Breast epithelium (tissue), 4 donors: ENCODE measurements around the gene PRR33. TPM values are rescaled to one million over a fixed set of nuclear protein-coding genes. Genes with fewer than 3 reads are reported as not detected.
A peak's percentile ranks its signal among the peaks of the same experiment; 100 is the strongest.

Experiments used
- DNase-seq, 2 donors: peaks; one replicate each; pipeline ENCODE4 v3.0.0-alpha.2; 2019; ENCODE audit warnings: low spot score in 2 of 2
- H3K27ac ChIP-seq, 2 donors: fragments of 200-600 bp; sonication (generic) in 1 of 2; one replicate each; pipeline ENCODE4 v1.5.1; 2016 to 2019; ENCODE audit warnings: mild to moderate bottlenecking in 1 of 2
- H3K27me3 ChIP-seq, 2 donors: fragments of 200-600 bp; sonication (generic) in 1 of 2; one replicate each; pipeline versions ENCODE4 v1.5.1 to v1.6.0; 2017 to 2019; ENCODE audit warnings: control low read depth in 1 of 2, mild to moderate bottlenecking in 1 of 2
- H3K36me3 ChIP-seq: fragments of 200-600 bp; one replicate; pipeline ENCODE4 v1.5.1; 2019
- H3K4me1 ChIP-seq, 2 donors: fragments of 200-600 bp; sonication (generic); one replicate each; pipeline ENCODE4 v1.5.1; 2016 to 2019; ENCODE audit warnings: control low read depth in 1 of 2
- H3K4me3 ChIP-seq, 3 donors: fragments of 200-600 bp; sonication (generic); 1 replicate in 2 of 3; 2 replicates in 1 of 3; pipeline ENCODE4 v1.5.1; 2016 to 2019; ENCODE audit warnings: mild to moderate bottlenecking in 3 of 3, moderate library complexity in 2 of 3
- H3K9me3 ChIP-seq, 2 donors: fragments of 200-600 bp; sonication (generic) in 1 of 2; one replicate each; pipeline ENCODE4 v1.5.1; 2016 to 2019; ENCODE audit warnings: control low read depth in 1 of 2
- CTCF ChIP-seq, 3 donors: fragments of 450-650 bp; IDR thresholded peaks; one replicate each; pipeline ENCODE4 v1.5.1; 2016 to 2017; ENCODE audit warnings: antibody characterized with exemption in 3 of 3, mild to moderate bottlenecking in 3 of 3, moderate library complexity in 3 of 3
- POLR2A ChIP-seq: fragments of 450-650 bp; IDR thresholded peaks from one replicate; pipeline ENCODE4 v1.6.1; 2016; ENCODE audit warnings: antibody characterized with exemption, mild to moderate bottlenecking, moderate library complexity
- POLR2AphosphoS5 ChIP-seq, 3 donors: sonication (generic); formaldehyde crosslinking; IDR thresholded peaks; one replicate each; pipeline ENCODE4 v1.6.1; 2017; ENCODE audit warnings: antibody characterized with exemption in 3 of 3
- intact Hi-C: fragments of 100-400 bp; cut with DNase I; formaldehyde crosslinking; loops from one replicate; pipeline ENCODE4 v1.15.1; 2023; ENCODE audit warnings: low total_unique reads
- total RNA-seq, 3 donors: library from RNA; depleted of rRNA; stranded (reverse); fragments of >200 nt; gene quantifications; one replicate each; pipeline ENCODE4 v1.1.0, GENCODE V29; 2016

The PRR33 gene
- total RNA-seq, 3 donors from 2014 or later, result not detected

- Histone ChIP-seq H3K4me1 (no peaks in the 10 kb centered on the region), H3K4me3 (no peak overlapping the region), H3K27me3 (no peaks in the 10 kb centered on the region), H3K27ac (no peak overlapping the region), H3K36me3 (no peaks in the 10 kb centered on the region), H3K9me3 (no peaks in the 10 kb centered on the region)
- intact Hi-C loops, result no loop called here
- no peak for DNase-seq
- TF ChIP-seq POLR2AphosphoS5 (IDR thresholded peaks at IDR 0.05) (no peak), POLR2A (no peak), CTCF (IDR thresholded peaks at IDR 0.05) (no peak)
Observed at GRCh38 chr11:1913271-1914060, 21.8 kb upstream of the PRR33 start.

GRCh38 chr11:1912289-1912878 lies 20.7 kb upstream of the PRR33 start:
- no peak for DNase-seq
- Histone ChIP-seq H3K27ac (no peak overlapping the region), H3K9me3 (no peaks in the 10 kb centered on the region), H3K4me3 (no peak overlapping the region), H3K36me3 (no peaks in the 10 kb centered on the region), H3K27me3 (no peaks in the 10 kb centered on the region), H3K4me1 (no peaks in the 10 kb centered on the region)
- TF ChIP-seq POLR2AphosphoS5 (IDR thresholded peaks at IDR 0.05) (no peak), CTCF (IDR thresholded peaks at IDR 0.05) (no peak), POLR2A (no peak)
- intact Hi-C loops, result no loop called here

GRCh38 chr11:1909524-1909923 lies 17.8 kb upstream of the PRR33 start:
- intact Hi-C loops, result no loop called here
- no peaks in the 10 kb centered on the region for H3K27me3 ChIP-seq
- no peaks in the 10 kb centered on the region for H3K9me3 ChIP-seq
- H3K27ac ChIP-seq, result peak overlapping the region in 1 of 2 donors; percentile 61
- no peaks in the 10 kb centered on the region for H3K36me3 ChIP-seq
- H3K4me1 ChIP-seq, result no peaks in the 10 kb centered on the region
- no peak overlapping the region for H3K4me3 ChIP-seq
- no peak for DNase-seq
- TF ChIP-seq POLR2A, result no peak
- no peak for TF ChIP-seq CTCF (IDR thresholded peaks at IDR 0.05)
- TF ChIP-seq POLR2AphosphoS5 (IDR thresholded peaks at IDR 0.05), result no peak

GRCh38 chr11:1908618-1909017 lies 16.9 kb upstream of the PRR33 start:
- no peak for DNase-seq
- H3K4me1 ChIP-seq, result no peaks in the 10 kb centered on the region
- no peaks in the 10 kb centered on the region for H3K9me3 ChIP-seq
- intact Hi-C loops, result no loop called here
- no peak for TF ChIP-seq POLR2AphosphoS5 (IDR thresholded peaks at IDR 0.05)
- no peak for TF ChIP-seq POLR2A
- no peaks in the 10 kb centered on the region for H3K36me3 ChIP-seq
- no peak overlapping the region for H3K4me3 ChIP-seq
- H3K27me3 ChIP-seq, result no peaks in the 10 kb centered on the region
- H3K27ac ChIP-seq, result peak overlapping the region; percentile 35 to 61

GRCh38 chr11:1906611-1907423 lies 15.1 kb upstream of the PRR33 start:
- peak overlapping the region; percentile 61 to 73 for H3K27ac ChIP-seq
- DNase-seq, result no peak
- no peaks in the 10 kb centered on the region for H3K9me3 ChIP-seq
- no peak overlapping the region for H3K4me3 ChIP-seq
- intact Hi-C loops, result no loop called here
- no peaks in the 10 kb centered on the region for H3K27me3 ChIP-seq
- no peaks in the 10 kb centered on the region for H3K4me1 ChIP-seq
- H3K36me3 ChIP-seq, result no peaks in the 10 kb centered on the region
- TF ChIP-seq CTCF (IDR thresholded peaks at IDR 0.05), result no peak
- TF ChIP-seq POLR2AphosphoS5 (IDR thresholded peaks at IDR 0.05), result no peak
- TF ChIP-seq POLR2A, result no peak
